IMR-90 (cell line): Measurements from ENCODE around the gene RNF182. TPM values are rescaled to one million over a fixed set of nuclear protein-coding genes. Genes with fewer than 3 reads are reported as not detected.

Experiments
- ATAC-seq: fragments of 200-7000 bp; cut with Tn5 transposase; 2 replicates; pipeline ENCODE4 v1.9.1; 2020; ENCODE audit warnings: low read depth, mild to moderate bottlenecking, moderate library complexity
- BruUV-seq: library from RNA; stranded (reverse); fragments of 400-500 nt; replicated peaks from 2 replicates; lab custom pipeline; 2021; lab: Mats Ljungman, UMichigan
- CTCF ChIA-PET: fragments of 300-600 bp; formaldehyde crosslinking; extraction: SDS; loops from one replicate; lab custom pipeline; 2021; ENCODE audit warnings: antibody characterized with exemption; lab: Yijun Ruan, JAX
- POLR2A ChIA-PET: fragments of 300-600 bp; sonication (Branson Sonifier 250); formaldehyde crosslinking; loops from one replicate; lab custom pipeline; 2022; ENCODE audit warnings: antibody characterized with exemption; ENCODE audit not compliant: unreplicated experiment; lab: Charles Lee
- DNase-seq: peaks from one replicate; pipeline ENCODE4 v3.0.0; 2013
- H2AFZ ChIP-seq: replicated peaks from 2 replicates; pipeline ENCODE3; 2013; ENCODE audit warnings: low read length, mild to moderate bottlenecking; ENCODE audit not compliant: poor library complexity
- H2AK5ac ChIP-seq: 2 replicates; pipeline ENCODE4 v1.6.1; 2013; ENCODE audit warnings: low read depth, low read length, inconsistent platforms
- H2AK9ac ChIP-seq: replicated peaks from 2 replicates; pipeline ENCODE3; 2013; ENCODE audit warnings: mild to moderate bottlenecking, low read depth, low read length, moderate library complexity; ENCODE audit not compliant: poor library complexity
- H2BK120ac ChIP-seq: 2 replicates; pipeline ENCODE4 v1.6.1; 2013; ENCODE audit warnings: low read depth, low read length, inconsistent platforms
- H2BK15ac ChIP-seq: 3 replicates; pipeline ENCODE4 v1.6.1; 2013; ENCODE audit warnings: low read depth, low read length, inconsistent platforms
- H2BK20ac ChIP-seq: 2 replicates; pipeline ENCODE4 v1.6.1; 2013; ENCODE audit warnings: low read depth, mild to moderate bottlenecking, inconsistent platforms, low read length, moderate library complexity
- H2BK5ac ChIP-seq: 2 replicates; pipeline ENCODE4 v1.6.1; 2013; ENCODE audit warnings: mild to moderate bottlenecking, low read depth, low read length, inconsistent platforms; ENCODE audit not compliant: poor library complexity, severe bottlenecking
- H3K14ac ChIP-seq: replicated peaks from 2 replicates; pipeline ENCODE4 v1.6.1; 2013; ENCODE audit warnings: low read depth, low read length, inconsistent platforms
- H3K18ac ChIP-seq: 2 replicates; pipeline ENCODE4 v1.6.1; 2013; ENCODE audit warnings: low read depth, low read length, control low read depth
- H3K23ac ChIP-seq: 2 replicates; pipeline ENCODE4 v1.6.1; 2013; ENCODE audit warnings: low read depth, low read length, inconsistent platforms
- H3K27ac ChIP-seq: 2 replicates; pipeline ENCODE4 v1.5.1; 2013; ENCODE audit warnings: mild to moderate bottlenecking, control low read depth, low read length; ENCODE audit not compliant: insufficient read depth
- H3K27me3 ChIP-seq: 2 replicates; pipeline ENCODE4 v1.6.1; 2013; ENCODE audit warnings: low read length; ENCODE audit not compliant: control insufficient read depth, insufficient read depth
- H3K36me3 ChIP-seq: 2 replicates; pipeline ENCODE4 v1.6.1; 2013; ENCODE audit warnings: low read length, mixed read lengths; ENCODE audit not compliant: control insufficient read depth, insufficient read depth
- H3K4ac ChIP-seq: 2 replicates; pipeline ENCODE4 v1.6.1; 2013; ENCODE audit warnings: low read depth, low read length, inconsistent platforms
- H3K4me1 ChIP-seq: 2 replicates; pipeline ENCODE4 v1.6.1; 2013; ENCODE audit warnings: low read length, mixed read lengths; ENCODE audit not compliant: control insufficient read depth, insufficient read depth
- H3K4me2 ChIP-seq: 2 replicates; pipeline ENCODE4 v1.6.1; 2013; ENCODE audit warnings: low read depth, mild to moderate bottlenecking, control low read depth, low read length, moderate library complexity
- H3K4me3 ChIP-seq: 2 replicates; pipeline ENCODE4 v1.5.1; 2013; ENCODE audit warnings: low read depth, mild to moderate bottlenecking, control low read depth, low read length, moderate library complexity; ENCODE audit not compliant: insufficient read depth
- H3K56ac ChIP-seq: 2 replicates; pipeline ENCODE4 v1.6.1; 2013; ENCODE audit warnings: low read length, inconsistent platforms; ENCODE audit not compliant: insufficient read depth; ENCODE audit errors: extremely low read depth
- H3K79me1 ChIP-seq, 2 experiments: 2 replicates each; pipeline ENCODE4 v1.6.1; 2013; ENCODE audit warnings: low read length in 2 of 2, inconsistent platforms in 1 of 2, low read depth in 1 of 2
- H3K9ac ChIP-seq: 2 replicates; pipeline ENCODE4 v1.6.1; 2013; ENCODE audit warnings: low read depth, low read length, control low read depth
- H3K9me1 ChIP-seq: 2 replicates; pipeline ENCODE4 v1.6.1; 2013; ENCODE audit warnings: low read length, inconsistent platforms; ENCODE audit not compliant: insufficient read depth
- H3K9me3 ChIP-seq: 2 replicates; pipeline ENCODE4 v1.6.1; 2013; ENCODE audit warnings: low read length; ENCODE audit not compliant: control insufficient read depth, insufficient read depth
- H4K20me1 ChIP-seq: 2 replicates; pipeline ENCODE4 v1.6.1; 2013; ENCODE audit warnings: low read length, inconsistent platforms; ENCODE audit not compliant: insufficient read depth
- H4K5ac ChIP-seq: 2 replicates; pipeline ENCODE4 v1.6.1; 2013; ENCODE audit warnings: mild to moderate bottlenecking, low read depth, low read length, control low read depth
- H4K8ac ChIP-seq, 2 experiments: 2 replicates each; pipeline ENCODE4 v1.6.1; 2013; ENCODE audit warnings: low read depth in 2 of 2, low read length in 2 of 2, control low read depth in 1 of 2, inconsistent platforms in 1 of 2
- H4K91ac ChIP-seq: 2 replicates; pipeline ENCODE4 v1.6.1; 2013; ENCODE audit warnings: low read depth, low read length, inconsistent platforms; ENCODE audit not compliant: insufficient read depth
- CTCF ChIP-seq: conservative IDR thresholded peaks from 2 replicates; pipeline ENCODE4 v1.5.1; 2012; ENCODE audit warnings: mild to moderate bottlenecking, low read depth, low read length, improper control_type of control experiment
- NFE2L2 ChIP-seq: fragments of 150-350 bp; IDR thresholded peaks from 2 replicates; pipeline ENCODE4 v1.6.1; 2016; ENCODE audit warnings: low read depth, mild to moderate bottlenecking, low read length
- dilution Hi-C: fragments of 300-500 bp; cut with HindIII; formaldehyde crosslinking; loops from one replicate; pipeline ENCODE4 v1.14.3; 2018; ENCODE audit warnings: low sequenced_read_pairs; ENCODE audit not compliant: unreplicated experiment
- in situ Hi-C: fragments of 300-500 bp; cut with MboI; formaldehyde crosslinking; loops from 3 replicates; pipeline ENCODE4 v1.14.3; 2019; ENCODE audit warnings: low sequenced_read_pairs, inconsistent platforms, mixed read lengths
- intact Hi-C: fragments of 100-400 bp; cut with micrococcal nuclease; formaldehyde crosslinking; loops from 2 replicates; pipeline ENCODE4 v1.10.0; 2022
- polyA plus RNA-seq, 3 experiments: library from polyadenylated mRNA; depleted of rRNA; stranded (reverse); fragments of >200 nt; gene quantifications; 2 replicates each; pipeline ENCODE4 v1.2.3, GENCODE V29; 2012; ENCODE audit warnings: low replicate concordance in 1 of 3
- total RNA-seq: library from RNA; depleted of rRNA; stranded (reverse); fragments of >200 nt; gene quantifications from 2 replicates; pipeline ENCODE4 v1.2.3, GENCODE V29; 2012

Gene RNF182
- total and polyA plus RNA-seq, 2 of the 4 experiments (the other 2 are of a cell fraction), result 4.1 to 9.1 TPM

- no peak overlapping the region for H3K18ac ChIP-seq
- no peak overlapping the region for H2AK5ac ChIP-seq
- ChIA-PET POLR2A (no interaction called here), CTCF (no interaction called here)
- H3K36me3 ChIP-seq, result no peaks in the 10 kb centered on the region
- H2AFZ ChIP-seq, result no peak overlapping the region
- H4K8ac ChIP-seq, result no peak overlapping the region
- H4K91ac ChIP-seq, result no peak overlapping the region
- H3K27me3 ChIP-seq, result peaks cover 4% of the 10 kb centered on the region
- H3K23ac ChIP-seq, result no peak overlapping the region
- no peak overlapping the region for H2BK20ac ChIP-seq
- no peak overlapping the region for H2BK120ac ChIP-seq
- H3K4me3 ChIP-seq, result no peak overlapping the region
- H3K4ac ChIP-seq, result no peak overlapping the region
- H3K56ac ChIP-seq, result no peak overlapping the region
- H3K14ac ChIP-seq, result no peak overlapping the region
- no peaks in the 10 kb centered on the region for H3K9me3 ChIP-seq
- no peak overlapping the region for H3K9ac ChIP-seq
- DNase-seq (no peak), ATAC-seq (no peak)
- H2AK9ac ChIP-seq, result no peak overlapping the region
- H3K4me1 ChIP-seq, result no peaks in the 10 kb centered on the region
- no peaks in the 10 kb centered on the region for H4K20me1 ChIP-seq
- intact Hi-C loops (no loop called here), in situ Hi-C loops (no loop called here), dilution Hi-C loops (no loop called here)
- H2BK5ac ChIP-seq, result no peak overlapping the region
- H3K79me1 ChIP-seq, result no peaks in the 10 kb centered on the region
- no peak overlapping the region for H3K27ac ChIP-seq
- H3K9me1 ChIP-seq, result no peaks in the 10 kb centered on the region
- H2BK15ac ChIP-seq, result no peak overlapping the region
- BruUV-seq, result no TSS peak
- no peak for TF ChIP-seq NFE2L2
- no peak for TF ChIP-seq CTCF
- H3K4me2 ChIP-seq, result no peak overlapping the region
- no peak overlapping the region for H4K5ac ChIP-seq
Measured at GRCh38 chr6:13883966-13884365, 40.8 kb upstream of the RNF182 start.
